HepG2 (cell line): ENCODE results near the gene S100A4. TPM values are rescaled to one million over a fixed set of nuclear protein-coding genes. Genes with fewer than 3 reads are reported as not detected.

Experiments
- ARNT2 ChIP-seq: sonication (generic); formaldehyde crosslinking; IDR thresholded peaks from 2 replicates; pipeline ENCODE4 v1.8.0; 2022; ENCODE audit warnings: mild to moderate bottlenecking, low read depth, missing genetic modification reagents, moderate library complexity
- E2F1 ChIP-seq: sonication (generic); formaldehyde crosslinking; IDR thresholded peaks from 2 replicates; pipeline ENCODE4 v1.5.0; 2020; ENCODE audit warnings: missing genetic modification reagents
- EZH2 ChIP-seq: conservative IDR thresholded peaks from 2 replicates; pipeline ENCODE4 v1.6.1; 2012; ENCODE audit warnings: mild to moderate bottlenecking, low read depth, low read length, moderate library complexity
- HDAC2 ChIP-seq: sonication (generic); formaldehyde crosslinking; IDR thresholded peaks from 2 replicates; pipeline ENCODE4 v1.4.0; 2020; ENCODE audit warnings: missing genetic modification reagents
- MAFF ChIP-seq: IDR thresholded peaks from 2 replicates; pipeline ENCODE4 v1.6.1; 2011; ENCODE audit warnings: low read depth, low read length, improper control_type of control experiment
- MTA3 ChIP-seq: sonication (generic); formaldehyde crosslinking; IDR thresholded peaks from 2 replicates; pipeline ENCODE4 v1.4.0; 2020; ENCODE audit warnings: missing genetic modification reagents
- PBX3 ChIP-seq: sonication (generic); formaldehyde crosslinking; IDR thresholded peaks from 2 replicates; pipeline ENCODE4 v1.8.1; 2023; ENCODE audit warnings: missing genetic modification reagents, inconsistent platforms, borderline replicate concordance
- POLR2AphosphoS5 ChIP-seq: IDR thresholded peaks from 2 replicates; pipeline ENCODE4 v1.6.1; 2012; ENCODE audit warnings: low read depth, low read length
- PPARG ChIP-seq: conservative IDR thresholded peaks from 2 replicates; pipeline ENCODE4 v1.6.1; 2016; ENCODE audit warnings: missing biosample characterization, missing genetic modification reagents
- RBFOX2 ChIP-seq: fragments of 200-400 bp; formaldehyde crosslinking; IDR thresholded peaks from 2 replicates; pipeline ENCODE4 v1.6.1; 2017; ENCODE audit warnings: low read depth, mild to moderate bottlenecking, low read length
- RCOR2 ChIP-seq: IDR thresholded peaks from 2 replicates; pipeline ENCODE4 v1.6.1; 2016; ENCODE audit warnings: missing biosample characterization, missing genetic modification reagents
- RORA ChIP-seq: sonication (generic); formaldehyde crosslinking; IDR thresholded peaks from 2 replicates; pipeline ENCODE4 v1.5.0; 2020; ENCODE audit warnings: mild to moderate bottlenecking, missing genetic modification reagents, moderate library complexity
- SP5 ChIP-seq: IDR thresholded peaks from 2 replicates; pipeline ENCODE4 v1.6.1; 2016; ENCODE audit warnings: low read depth, borderline replicate concordance
- WIZ ChIP-seq: sonication (generic); formaldehyde crosslinking; IDR thresholded peaks from 2 replicates; pipeline ENCODE4 v1.5.1; 2020; ENCODE audit warnings: mild to moderate bottlenecking, missing genetic modification reagents
- ZNF138 ChIP-seq: sonication (generic); formaldehyde crosslinking; IDR thresholded peaks from 2 replicates; pipeline ENCODE4 v1.5.0; 2020; ENCODE audit warnings: mild to moderate bottlenecking, low read depth, missing genetic modification reagents
- ZNF205 ChIP-seq: IDR thresholded peaks from 2 replicates; pipeline ENCODE4 v1.6.1; 2018; ENCODE audit warnings: missing biosample characterization, missing genetic modification reagents
- ZNF24 ChIP-seq: fragments of 450-650 bp; IDR thresholded peaks from 2 replicates; pipeline ENCODE4 v1.6.1; 2017; ENCODE audit warnings: antibody characterized with exemption, mild to moderate bottlenecking
- ZNF329 ChIP-seq: sonication (generic); formaldehyde crosslinking; IDR thresholded peaks from 2 replicates; pipeline ENCODE4 v1.9.0; 2021; ENCODE audit warnings: low read depth, mild to moderate bottlenecking, missing genetic modification reagents
- ZNF607 ChIP-seq: sonication (generic); formaldehyde crosslinking; IDR thresholded peaks from 2 replicates; pipeline ENCODE4 v1.5.1; 2020; ENCODE audit warnings: missing genetic modification reagents, mild to moderate bottlenecking, borderline replicate concordance
- ZNF660 ChIP-seq: sonication (generic); formaldehyde crosslinking; IDR thresholded peaks from 2 replicates; pipeline ENCODE4 v1.5.1; 2020; ENCODE audit warnings: mild to moderate bottlenecking, low read depth, missing genetic modification reagents, borderline replicate concordance
- ZNF670 ChIP-seq: sonication (generic); formaldehyde crosslinking; IDR thresholded peaks from 2 replicates; pipeline ENCODE4 v1.8.0; 2022; ENCODE audit warnings: mild to moderate bottlenecking, missing genetic modification reagents, borderline replicate concordance
- ZNF710 ChIP-seq: sonication (generic); formaldehyde crosslinking; IDR thresholded peaks from 2 replicates; pipeline ENCODE4 v1.5.0; 2020; ENCODE audit warnings: mild to moderate bottlenecking, missing genetic modification reagents, borderline replicate concordance
- ZNF883 ChIP-seq: sonication (generic); formaldehyde crosslinking; IDR thresholded peaks from 2 replicates; pipeline ENCODE4 v1.5.1; 2020; ENCODE audit warnings: mild to moderate bottlenecking, missing genetic modification reagents; ENCODE audit errors: not compliant biosample characterization
- ZNF891 ChIP-seq: sonication (generic); formaldehyde crosslinking; IDR thresholded peaks from 2 replicates; pipeline ENCODE4 v1.5.0; 2020; ENCODE audit warnings: mild to moderate bottlenecking, missing genetic modification reagents
- polyA plus RNA-seq, 8 experiments: library from polyadenylated mRNA; depleted of rRNA in 3 of 8; stranded (reverse) in 7 of 8; unstranded in 1 of 8; fragments of >200 nt; fragmentation: Illumina TruSeq in 4 of 8; extraction: Trizol in 4 of 8; gene quantifications; 2 replicates each; pipeline versions ENCODE4 v1.2.1 to v1.2.3, GENCODE V29; 2011 to 2016; ENCODE audit warnings: low read depth in 4 of 8, missing spikeins in 1 of 8, mixed read lengths in 1 of 8; ENCODE audit not compliant: insufficient read depth in 1 of 8
- total RNA-seq, 5 experiments: library from RNA; depleted of rRNA; stranded (reverse); fragments of >200 nt; fragmentation: Illumina TruSeq; extraction: Trizol; gene quantifications; 2 replicates each; pipeline ENCODE4 v1.2.3, GENCODE V29; 2016; ENCODE audit warnings: low read depth in 1 of 5
- TF ChIP-seq, protein P1 (sequence below): sonication (generic); formaldehyde crosslinking; IDR thresholded peaks from 2 replicates; pipeline ENCODE4 v1.5.0; 2020; ENCODE audit warnings: missing genetic modification reagents

S100A4 gene
- total and polyA plus RNA-seq, 2 of the 13 experiments (the other 11 are each of a cell fraction or from before 2014, with no cell fraction given) = 12.9 to 20.2 TPM

DNA sequence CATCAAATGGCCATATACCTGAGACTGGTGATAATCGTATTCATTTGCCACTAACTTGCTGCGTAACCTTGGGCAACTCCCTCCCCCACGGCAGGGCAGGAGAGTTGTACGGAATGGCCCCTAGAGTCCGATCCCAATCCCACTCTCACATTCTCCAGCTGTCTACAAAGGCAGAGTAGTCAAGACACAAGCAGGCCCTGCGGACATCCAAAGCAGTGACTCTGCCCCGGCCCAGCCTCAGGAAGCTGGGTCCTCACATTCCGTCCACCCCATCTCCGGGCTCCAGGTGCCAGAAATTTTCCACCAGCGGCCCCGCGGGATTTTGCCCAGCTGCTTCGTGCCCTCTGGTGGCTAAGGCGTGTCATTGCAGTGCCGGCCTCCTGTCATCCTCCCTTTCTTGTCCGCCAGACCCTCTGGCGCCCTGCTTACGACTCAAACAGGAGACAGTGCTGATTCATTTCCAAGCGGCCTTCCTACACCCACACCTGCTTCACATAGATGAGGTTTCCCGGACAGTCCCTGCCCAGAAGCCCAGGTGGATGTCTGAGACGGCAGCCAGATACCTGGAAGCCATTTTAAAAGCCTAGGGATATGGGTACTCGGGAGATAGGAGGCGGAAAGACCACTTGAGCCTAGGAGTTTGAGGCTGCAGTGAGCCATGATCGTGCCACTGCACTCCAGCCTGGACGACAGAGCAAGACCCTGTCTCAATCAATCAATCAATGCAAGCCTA, 22.9 kb upstream of the S100A4 start (continued):
- TF ChIP-seq, protein P1, sequence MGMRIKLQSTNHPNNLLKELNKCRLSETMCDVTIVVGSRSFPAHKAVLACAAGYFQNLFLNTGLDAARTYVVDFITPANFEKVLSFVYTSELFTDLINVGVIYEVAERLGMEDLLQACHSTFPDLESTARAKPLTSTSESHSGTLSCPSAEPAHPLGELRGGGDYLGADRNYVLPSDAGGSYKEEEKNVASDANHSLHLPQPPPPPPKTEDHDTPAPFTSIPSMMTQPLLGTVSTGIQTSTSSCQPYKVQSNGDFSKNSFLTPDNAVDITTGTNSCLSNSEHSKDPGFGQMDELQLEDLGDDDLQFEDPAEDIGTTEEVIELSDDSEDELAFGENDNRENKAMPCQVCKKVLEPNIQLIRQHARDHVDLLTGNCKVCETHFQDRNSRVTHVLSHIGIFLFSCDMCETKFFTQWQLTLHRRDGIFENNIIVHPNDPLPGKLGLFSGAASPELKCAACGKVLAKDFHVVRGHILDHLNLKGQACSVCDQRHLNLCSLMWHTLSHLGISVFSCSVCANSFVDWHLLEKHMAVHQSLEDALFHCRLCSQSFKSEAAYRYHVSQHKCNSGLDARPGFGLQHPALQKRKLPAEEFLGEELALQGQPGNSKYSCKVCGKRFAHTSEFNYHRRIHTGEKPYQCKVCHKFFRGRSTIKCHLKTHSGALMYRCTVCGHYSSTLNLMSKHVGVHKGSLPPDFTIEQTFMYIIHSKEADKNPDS (CRISPR knock-in tag) = no peak
- TF ChIP-seq ZNF607 = no peak
- TF ChIP-seq PBX3 (CRISPR knock-in tag) = no peak
- no peak for TF ChIP-seq POLR2AphosphoS5
- TF ChIP-seq ZNF660 = no peak
- 0 out of 2 replicates have a peak, but pooled peaks have one; percentile 11 for TF ChIP-seq SP5 (CRISPR knock-in tag)
- no peak for TF ChIP-seq MTA3
- TF ChIP-seq E2F1 = no peak
- TF ChIP-seq HDAC2 (CRISPR knock-in tag) = peak; percentile 64; the same call in 1 of the 2 replicates
- no peak for TF ChIP-seq WIZ (CRISPR knock-in tag)
- peak; percentile 52; the same call in 1 of the 2 replicates for TF ChIP-seq ZNF891 (CRISPR knock-in tag)
- TF ChIP-seq PPARG (CRISPR knock-in tag) = peak; percentile 46; the same call in 1 of the 2 replicates
- TF ChIP-seq RBFOX2 = no peak
- TF ChIP-seq ZNF883 = no peak
- no peak for TF ChIP-seq MAFF
- 0 out of 2 replicates have a peak, but pooled peaks have one; percentile 16 for TF ChIP-seq RCOR2 (CRISPR knock-in tag)
- TF ChIP-seq ZNF24 = no peak
- no peak for TF ChIP-seq ZNF329
- TF ChIP-seq ARNT2 = no peak
- TF ChIP-seq RORA (CRISPR knock-in tag) = no peak
- no peak for TF ChIP-seq ZNF138
- TF ChIP-seq ZNF670 (CRISPR knock-in tag) = no peak
- TF ChIP-seq EZH2 = no peak
- TF ChIP-seq ZNF205 (CRISPR knock-in tag) = no peak
- TF ChIP-seq ZNF710 (CRISPR knock-in tag) = peak; percentile 78
